Umbilical cord (tissue), 2 donors: ENCODE measurements around the gene F13A1. TPM values are rescaled to one million over a fixed set of nuclear protein-coding genes. Genes with fewer than 3 reads are reported as not detected.

Experiments
- DNase-seq: peaks from one replicate; pipeline ENCODE4 v3.0.0-alpha.2; 2015; ENCODE audit warnings: low spot score
- total RNA-seq: library from RNA; depleted of rRNA; stranded (reverse); fragments of >200 nt; gene quantifications from one replicate; pipeline ENCODE4 v1.2.3, GENCODE V29; 2014; ENCODE audit warnings: low replicate concordance; ENCODE audit not compliant: insufficient read depth

Gene F13A1
- total RNA-seq: 299 TPM

- DNase-seq: peak; percentile 9
Measured at GRCh38 chr6:6319952-6320811, at the start of gene F13A1. TSS of gene F13A1 (minus strand) at chr6:6320662. CDS start at chr6:6318664, 1,998 bp downstream.

- DNase-seq: no peak
Measured at GRCh38 chr6:6368684-6369052, 48.2 kb upstream of the F13A1 start.

- no peak for DNase-seq
Measured at GRCh38 chr6:6368040-6368683, 47.7 kb upstream of the F13A1 start.

GRCh38 chr6:6366803-6367202 is 46.3 kb upstream of the F13A1 start:
- DNase-seq: no peak

- DNase-seq: no peak
Measured at GRCh38 chr6:6365242-6365641, 44.8 kb upstream of the F13A1 start.

- DNase-seq: no peak
Measured at GRCh38 chr6:6362056-6362840, 41.8 kb upstream of the F13A1 start.

- no peak for DNase-seq
Measured at GRCh38 chr6:6357530-6357929, 37.1 kb upstream of the F13A1 start.

GRCh38 chr6:6357032-6357431 is 36.6 kb upstream of the F13A1 start:
- no peak for DNase-seq

GRCh38 chr6:6352772-6353171 is 32.3 kb upstream of the F13A1 start:
- DNase-seq: no peak

- DNase-seq: no peak
Measured at GRCh38 chr6:6351511-6352025, 31.1 kb upstream of the F13A1 start.

GRCh38 chr6:6350696-6351095 is 30.2 kb upstream of the F13A1 start:
- DNase-seq: no peak

- DNase-seq: no peak
Measured at GRCh38 chr6:6348256-6348655, 27.8 kb upstream of the F13A1 start.

- DNase-seq: no peak
Measured at GRCh38 chr6:6346427-6347023, 26.1 kb upstream of the F13A1 start.

GRCh38 chr6:6333501-6333900 is 13.0 kb upstream of the F13A1 start:
- peak; percentile 38 for DNase-seq

GRCh38 chr6:6332811-6333244 is 12.4 kb upstream of the F13A1 start:
- no peak for DNase-seq

GRCh38 chr6:6331946-6332601 is 11.6 kb upstream of the F13A1 start:
- peak; percentile 25 for DNase-seq

GRCh38 chr6:6331393-6331792 is 10.9 kb upstream of the F13A1 start:
- no peak for DNase-seq

GRCh38 chr6:6330407-6330806 is 9.9 kb upstream of the F13A1 start:
- no peak for DNase-seq

GRCh38 chr6:6328451-6328850 is 8.0 kb upstream of the F13A1 start:
- peak; percentile 24 for DNase-seq

- DNase-seq: no peak
Measured at GRCh38 chr6:6323352-6323751, 2.9 kb upstream of the F13A1 start.

- DNase-seq: no peak
Measured at GRCh38 chr6:6320901-6321300, 439 bp upstream of the F13A1 start.
